Measurements from ENCODE around the gene CCDC88A. TPM values are rescaled to one million over a fixed set of nuclear protein-coding genes. Genes with fewer than 3 reads are reported as not detected.
A peak's percentile ranks its signal among the peaks of the same experiment; 100 is the strongest.

Gene CCDC88A
- total and polyA plus RNA-seq, 2 experiments from 2014 or later, result 144 to 169 TPM

- no peaks in the 10 kb centered on the region for H3K36me3 ChIP-seq (ENCODE audit: insufficient read depth)
- H3K9me2 ChIP-seq (ENCODE audit: insufficient read depth), result no peaks in the 10 kb centered on the region
- TF ChIP-seq JUNB (IDR thresholded peaks at IDR 0.05; ENCODE audit: unreplicated experiment), result no peak
- TF ChIP-seq ZNF331 (CRISPR knock-in tag; IDR thresholded peaks at IDR 0.05; ENCODE audit: low read depth), result no peak
- no peak for TF ChIP-seq EZH2phosphoT487 (IDR thresholded peaks at IDR 0.05; ENCODE audit: unreplicated experiment)
- TF ChIP-seq STAT1 (IDR thresholded peaks at IDR 0.05; ENCODE audit: unreplicated experiment), result no peak
- no peak for TF ChIP-seq REST (IDR thresholded peaks at IDR 0.05; ENCODE audit: unreplicated experiment)
- no peak for TF ChIP-seq CREB1 (CRISPR knock-in tag; IDR thresholded peaks at IDR 0.05; ENCODE audit: low read depth)
- no peak for TF ChIP-seq NANOG (IDR thresholded peaks at IDR 0.05; ENCODE audit: borderline replicate concordance)
- no peak for TF ChIP-seq CTCF (conservative IDR thresholded peaks at IDR 0.05; ENCODE audit: low read depth in 2 of 2)
- no peak for ATAC-seq
- H3K27me3 Mint-ChIP-seq (ENCODE audit: insufficient read depth, low read depth, poor library complexity), result peaks cover 4% of the 10 kb centered on the region
- H3K79me2 ChIP-seq (replicated peaks; ENCODE audit: insufficient read depth), result no peaks in the 10 kb centered on the region
- H4K20me1 ChIP-seq (replicated peaks; ENCODE audit: insufficient read depth), result no peaks in the 10 kb centered on the region
- DNase-seq (ENCODE audit: low spot score), result no peak
- no peaks in the 10 kb centered on the region for H3F3A ChIP-seq (replicated peaks; ENCODE audit: low read depth)
- peaks cover 4% of the 10 kb centered on the region; the same call in 2 of the 3 replicates for H3K4me1 Mint-ChIP-seq
- H3K4me3 Mint-ChIP-seq, result no peak overlapping the region
- H3K27ac ChIP-seq (ENCODE audit: low read depth), result no peak overlapping the region
- H3K36me3 Mint-ChIP-seq (ENCODE audit: low read depth), result no peaks in the 10 kb centered on the region
- H3K27me3 ChIP-seq (ENCODE audit: insufficient read depth), result no peaks in the 10 kb centered on the region
- H3K4me2 ChIP-seq, result no peak overlapping the region
- no peak overlapping the region for H3K27ac Mint-ChIP-seq
- H2AFZ ChIP-seq, result 0 out of 2 replicates have a peak overlapping the region, but pooled peaks have one; percentile 52
- H3K9me3 Mint-ChIP-seq, result no peaks in the 10 kb centered on the region
- no peak overlapping the region for H3K4me3 ChIP-seq
- peaks cover 5% of the 10 kb centered on the region; the same call in 1 of the 2 replicates for H3K4me1 ChIP-seq (ENCODE audit: insufficient read depth)
Measured at GRCh38 chr2:55425431-55425831, 5.8 kb upstream of the CCDC88A start.

GRCh38 chr2:55422876-55423665 is 3.4 kb upstream of the CCDC88A start:
- Histone ChIP-seq H3F3A (replicated peaks; ENCODE audit: low read depth) (no peaks in the 10 kb centered on the region), H2AFZ (peak overlapping the region; percentile 70; the same call in 1 of the 2 replicates), H3K4me3 (no peak overlapping the region), H3K9me2 (ENCODE audit: insufficient read depth) (no peaks in the 10 kb centered on the region), H3K27ac (ENCODE audit: low read depth) (no peak overlapping the region), H3K27me3 (ENCODE audit: insufficient read depth) (no peaks in the 10 kb centered on the region), H4K20me1 (replicated peaks; ENCODE audit: insufficient read depth) (no peaks in the 10 kb centered on the region), H3K79me2 (replicated peaks; ENCODE audit: insufficient read depth) (peaks cover 10% of the 10 kb centered on the region), H3K36me3 (ENCODE audit: insufficient read depth) (no peaks in the 10 kb centered on the region), H3K4me1 (ENCODE audit: insufficient read depth) (peaks cover 9% of the 10 kb centered on the region), H3K4me2 (no peak overlapping the region)
- Mint-ChIP-seq H3K4me3 (no peak overlapping the region), H3K4me1 (peaks cover 9% of the 10 kb centered on the region), H3K36me3 (ENCODE audit: low read depth) (no peaks in the 10 kb centered on the region), H3K27me3 (ENCODE audit: insufficient read depth, low read depth, poor library complexity) (peaks cover 4% of the 10 kb centered on the region), H3K9me3 (no peaks in the 10 kb centered on the region), H3K27ac (no peak overlapping the region)
- ATAC-seq (no peak), DNase-seq (ENCODE audit: low spot score) (no peak)
- no peak for TF ChIP-seq REST (IDR thresholded peaks at IDR 0.05; ENCODE audit: unreplicated experiment)
- TF ChIP-seq ZNF331 (CRISPR knock-in tag; IDR thresholded peaks at IDR 0.05; ENCODE audit: low read depth), result no peak
- TF ChIP-seq CREB1 (CRISPR knock-in tag; IDR thresholded peaks at IDR 0.05; ENCODE audit: low read depth), result no peak
- TF ChIP-seq NANOG (IDR thresholded peaks at IDR 0.05; ENCODE audit: borderline replicate concordance), result no peak
- no peak for TF ChIP-seq JUNB (IDR thresholded peaks at IDR 0.05; ENCODE audit: unreplicated experiment)
- TF ChIP-seq ETS1 (IDR thresholded peaks at IDR 0.05), result no peak
- no peak for TF ChIP-seq EZH2 (IDR thresholded peaks at IDR 0.05; ENCODE audit: low read depth, unreplicated experiment)
- TF ChIP-seq ZNF114 (CRISPR knock-in tag; IDR thresholded peaks at IDR 0.05), result no peak
